Medulla oblongata (tissue), 1 donor: ENCODE measurements around the gene POU2F2.
A peak's percentile ranks its signal among the peaks of the same experiment; 100 is the strongest.
"Not testable (repeated sequence)": the region's sequence is repeated elsewhere in the genome, so short reads cannot be mapped to it uniquely, and the experiment has no call there.

Experiments
- DNase-seq: peaks from one replicate; pipeline ENCODE4 v3.0.0-alpha.2; 2015; ENCODE audit errors: extremely low spot score

Gene POU2F2

DNA sequence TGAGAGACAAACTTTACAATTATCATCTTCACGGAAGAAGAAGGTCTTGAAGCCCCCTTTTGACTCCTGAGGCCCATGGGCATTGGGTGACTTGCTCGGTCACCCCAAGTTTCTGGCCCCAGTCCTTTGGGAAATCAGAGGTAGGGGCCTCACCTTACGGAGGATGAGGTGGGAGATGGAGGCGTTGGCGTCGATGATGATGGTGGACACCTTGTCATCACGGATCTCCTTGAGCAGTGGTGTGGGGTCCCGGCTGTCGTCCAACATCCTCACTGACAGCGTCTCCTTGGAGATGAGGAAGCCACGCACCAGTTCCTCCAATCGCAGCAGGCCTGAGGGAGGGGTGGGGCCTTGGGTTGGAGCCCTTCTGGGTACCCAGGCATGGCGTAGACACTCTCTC, 73.0 kb downstream of the POU2F2 start:
- DNase-seq, result no peak

DNA sequence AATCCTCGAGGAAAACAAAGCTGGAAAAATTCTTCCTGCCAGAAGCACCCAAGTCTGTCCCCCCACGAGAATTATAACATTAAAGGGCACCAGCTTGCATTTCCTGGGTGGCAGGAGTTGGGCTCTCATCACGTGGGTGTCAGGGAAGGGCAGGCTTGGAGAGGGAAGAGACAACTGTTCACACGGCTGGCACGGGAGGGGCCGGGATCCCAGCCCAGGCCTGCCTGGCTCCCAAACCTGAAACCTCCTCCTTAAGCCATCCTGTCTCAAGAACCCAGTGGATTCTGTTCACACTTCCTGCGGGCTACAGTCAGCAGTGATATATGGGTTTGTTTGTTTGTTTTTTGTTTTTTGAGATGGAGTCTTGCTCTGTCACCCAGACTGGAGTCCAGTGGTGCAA, 74.4 kb downstream of the POU2F2 start:
- no peak for DNase-seq

DNA sequence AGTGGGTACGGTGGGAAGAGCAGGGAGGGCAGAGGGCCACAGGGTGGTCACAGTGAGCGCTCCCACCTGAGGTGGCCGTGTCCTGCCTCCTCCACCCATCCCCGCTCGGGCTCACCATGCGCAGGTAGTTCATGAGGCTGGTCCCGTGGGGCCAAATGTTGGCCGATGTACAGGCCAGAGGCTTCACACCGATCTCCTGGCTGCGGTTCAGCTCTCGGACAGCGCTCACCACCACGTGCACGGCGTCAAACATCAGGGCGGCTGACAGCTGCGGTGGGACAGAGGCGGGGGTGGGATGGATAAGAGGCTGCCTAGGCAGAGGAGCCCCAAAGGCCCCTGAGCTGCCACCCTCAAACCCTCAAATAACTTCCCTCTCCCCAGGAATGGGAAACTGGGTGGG, 78.0 kb downstream of the POU2F2 start:
- DNase-seq, result no peak

DNA sequence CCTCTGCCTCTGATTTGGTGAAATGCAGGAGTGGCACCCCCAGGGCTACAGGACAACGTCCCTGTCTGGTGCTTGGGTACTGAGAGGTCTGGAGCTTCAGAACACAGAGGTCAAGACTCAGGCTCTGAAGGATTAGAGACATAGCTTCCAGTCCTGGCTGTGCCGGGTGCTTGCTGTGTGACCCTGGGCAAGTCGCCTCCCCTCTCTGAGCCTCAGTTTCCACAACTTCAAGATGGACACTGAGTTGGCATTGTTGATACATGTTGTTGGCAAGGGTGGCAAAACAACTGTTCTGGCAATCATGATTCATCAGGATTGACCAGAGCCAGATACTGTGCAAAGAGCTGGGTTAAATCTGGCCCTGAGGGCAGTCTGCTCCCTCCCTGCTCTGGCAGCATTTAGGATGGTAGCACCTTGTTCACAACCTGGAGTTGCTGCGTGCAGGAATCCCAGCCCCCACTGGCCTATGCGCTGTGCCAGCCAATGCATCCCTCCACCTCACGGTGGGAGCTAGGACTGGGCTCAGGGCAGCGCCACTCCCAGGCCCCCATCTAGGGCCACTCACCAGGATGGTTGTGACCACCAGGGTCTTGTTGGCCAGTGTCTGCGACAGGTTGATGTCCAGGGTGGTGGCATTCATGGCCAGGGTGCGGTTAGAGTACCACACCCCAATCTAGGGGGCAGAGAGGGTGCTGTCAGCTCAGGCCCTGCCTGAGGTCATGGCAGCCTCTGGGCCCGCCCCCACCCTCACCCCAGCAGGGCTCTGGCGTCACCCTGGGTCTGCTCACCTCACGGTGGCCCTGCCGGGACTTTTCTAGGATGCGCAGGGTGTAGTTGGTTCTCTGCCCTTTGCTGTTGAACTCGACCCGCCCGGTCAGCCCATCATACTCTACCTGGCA, 79.0 kb downstream of the POU2F2 start:
- DNase-seq, result no peak

DNA sequence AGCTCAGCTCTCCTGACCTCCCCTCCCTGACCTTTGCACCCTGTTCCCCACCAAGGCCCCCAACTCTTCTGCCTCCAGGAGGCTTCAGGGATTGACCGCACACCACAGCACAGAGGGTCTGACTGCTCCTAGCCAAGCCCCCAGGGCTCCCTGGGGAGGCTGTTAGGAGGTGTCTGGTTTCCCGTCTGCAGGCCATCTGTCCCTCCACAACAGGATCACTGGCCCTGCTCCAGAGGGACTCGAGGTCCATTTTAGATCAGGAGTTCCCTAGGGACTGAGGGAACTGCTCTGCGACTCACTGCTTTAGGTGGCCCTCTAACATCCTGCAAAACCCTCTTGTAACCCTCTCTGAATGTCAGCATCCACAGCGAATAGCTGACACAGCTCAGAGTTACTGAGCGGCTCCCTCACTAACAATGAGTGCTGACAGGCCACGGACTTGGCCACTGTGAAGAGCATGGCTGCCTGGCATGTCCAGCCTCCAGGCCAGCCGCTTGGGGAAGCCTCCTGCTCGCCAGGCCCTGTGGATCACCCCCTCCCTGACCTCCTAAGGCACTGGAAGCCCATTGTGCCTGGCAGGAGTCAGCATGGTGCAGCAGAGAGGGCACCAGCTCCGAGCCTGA, 79.9 kb downstream of the POU2F2 start:
- no peak for DNase-seq

- DNase-seq, result no peak
Observed at GRCh38 chr19:42051166-42052115, 80.8 kb downstream of the POU2F2 start.

GRCh38 chr19:42048992-42049391, 83.3 kb downstream of the POU2F2 start:
- DNase-seq, result no peak

DNA sequence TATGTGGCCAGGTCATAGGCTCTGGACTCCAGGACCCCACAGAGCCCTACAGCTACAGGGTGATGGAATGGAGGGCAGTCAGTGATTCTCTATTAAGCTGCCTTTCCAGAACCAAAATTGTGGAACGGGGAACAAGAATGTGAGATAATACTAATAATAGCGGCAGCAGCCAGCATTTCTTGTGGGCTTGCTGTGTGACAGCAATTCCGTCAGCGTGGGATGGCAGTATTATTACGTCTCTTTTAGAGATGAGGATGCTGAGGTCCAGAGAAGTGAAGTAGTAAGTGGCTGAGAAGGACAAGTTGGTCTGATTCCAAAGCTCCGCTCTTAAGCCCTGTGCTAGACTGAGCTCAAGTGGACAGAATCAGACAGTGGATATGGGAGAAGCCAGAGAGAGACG, 86.7 kb downstream of the POU2F2 start:
- DNase-seq, result no peak

- no peak for DNase-seq
Observed at GRCh38 chr19:42042455-42043170, 89.6 kb downstream of the POU2F2 start.

- DNase-seq, result not testable (repeated sequence)
Observed at GRCh38 chr19:42040491-42040890, 91.8 kb downstream of the POU2F2 start.

DNA sequence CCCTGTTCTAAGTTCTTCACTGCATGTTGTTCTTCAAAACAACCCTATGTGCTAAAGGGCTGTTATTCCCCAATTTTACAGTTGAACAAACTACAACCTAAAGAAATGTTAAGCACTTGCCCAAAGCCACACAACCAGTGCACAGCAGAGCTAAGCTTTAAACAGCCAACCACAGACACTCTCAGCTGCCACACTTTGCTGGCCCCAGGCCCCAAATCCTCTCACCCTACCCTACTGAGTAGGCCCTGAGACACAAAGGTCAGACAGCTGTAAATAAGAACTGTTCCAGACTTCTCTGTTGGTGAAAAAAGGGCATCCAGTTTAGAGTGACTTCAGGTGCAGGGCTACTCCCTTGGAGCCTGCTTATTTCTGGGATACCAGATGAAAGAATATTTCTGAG, 92.2 kb downstream of the POU2F2 start:
- DNase-seq, result no peak

DNA sequence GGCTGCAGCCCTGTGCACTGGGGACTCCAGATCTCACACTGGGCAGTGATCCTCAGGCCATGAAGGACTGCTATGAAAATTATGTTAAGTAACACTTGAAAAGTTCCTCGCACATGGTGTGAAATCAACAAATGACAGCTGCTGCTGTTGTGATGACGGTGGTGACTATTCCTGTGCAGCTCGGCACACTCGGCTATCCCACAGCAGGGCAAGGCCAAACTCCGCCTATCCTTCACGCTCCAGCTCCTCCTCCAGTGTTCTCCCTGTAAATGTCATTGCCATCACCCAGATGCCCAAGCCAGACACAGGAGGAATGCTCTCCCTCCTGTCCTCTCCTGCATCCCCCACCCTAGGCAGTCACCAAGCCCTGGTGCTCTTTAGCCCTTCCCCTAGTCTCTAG, 93.6 kb downstream of the POU2F2 start:
- DNase-seq, result peak; percentile 3

DNA sequence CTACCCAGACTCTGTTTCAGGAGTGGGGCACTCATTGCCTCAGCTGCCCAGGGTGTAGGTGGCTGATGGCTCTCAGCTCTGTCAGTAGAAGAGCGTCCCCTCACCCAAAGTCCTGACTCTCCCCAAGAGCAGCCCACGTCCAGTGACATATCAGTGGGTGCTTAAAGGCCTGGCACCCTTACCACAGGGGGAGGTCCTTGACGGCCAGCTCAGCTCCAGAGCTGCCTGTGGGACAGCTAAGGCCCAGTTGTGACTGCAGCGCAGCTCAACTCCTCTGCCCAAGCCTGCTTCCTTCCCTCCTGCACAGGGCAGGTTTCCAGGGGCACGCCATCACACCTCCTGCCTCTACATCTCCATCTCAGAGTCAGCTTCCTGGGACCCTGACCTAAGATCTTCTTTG, 94.6 kb downstream of the POU2F2 start:
- DNase-seq, result no peak
